Liver (tissue), 9 donors: ENCODE data around the gene ATP6AP1. TPM values are rescaled to one million over a fixed set of nuclear protein-coding genes. Genes with fewer than 3 reads are reported as not detected.
A peak's percentile ranks its signal among the peaks of the same experiment; 100 is the strongest.

Experiments used
- DNase-seq: peaks from one replicate; pipeline ENCODE4 v3.0.0-alpha.2; 2017; ENCODE audit warnings: low spot score
- H3K27ac ChIP-seq, 2 donors: one replicate each; pipeline ENCODE4 v1.7.0; 2013; ENCODE audit warnings: inconsistent platforms in 2 of 2, low read length in 2 of 2, control low read depth in 1 of 2, low read depth in 1 of 2, mild to moderate bottlenecking in 1 of 2
- H3K27me3 ChIP-seq, 4 donors: one replicate each; pipeline versions ENCODE4 v1.6.1 to v1.7.0; 2013; ENCODE audit warnings: low read length in 3 of 4, inconsistent platforms in 1 of 4, mild to moderate bottlenecking in 1 of 4, moderate library complexity in 1 of 4; ENCODE audit not compliant: control insufficient read depth in 4 of 4, insufficient read depth in 4 of 4
- H3K36me3 ChIP-seq, 4 donors: one replicate each; pipeline versions ENCODE4 v1.6.1 to v1.7.0; 2013; ENCODE audit warnings: low read length in 3 of 4, mild to moderate bottlenecking in 3 of 4, low read depth in 1 of 4, moderate library complexity in 1 of 4; ENCODE audit not compliant: control insufficient read depth in 4 of 4, insufficient read depth in 3 of 4
- H3K4me1 ChIP-seq, 4 donors: one replicate each; pipeline versions ENCODE4 v1.6.1 to v1.7.0; 2013; ENCODE audit warnings: low read length in 3 of 4, mild to moderate bottlenecking in 3 of 4, moderate library complexity in 1 of 4; ENCODE audit not compliant: control insufficient read depth in 4 of 4, insufficient read depth in 4 of 4
- H3K4me3 ChIP-seq, 3 donors: one replicate each; pipeline versions ENCODE4 v1.6.1 to v1.7.0; 2013; ENCODE audit warnings: low read length in 3 of 3, control low read depth in 1 of 3, low read depth in 1 of 3, mild to moderate bottlenecking in 1 of 3
- H3K9ac ChIP-seq, 2 donors: one replicate each; pipeline ENCODE4 v1.7.0; 2013; ENCODE audit warnings: low read length in 2 of 2, mild to moderate bottlenecking in 2 of 2, moderate library complexity in 2 of 2, control low read depth in 1 of 2, low read depth in 1 of 2
- H3K9me3 ChIP-seq, 4 donors: one replicate each; pipeline versions ENCODE4 v1.6.1 to v1.7.0; 2013; ENCODE audit warnings: low read length in 3 of 4; ENCODE audit not compliant: control insufficient read depth in 4 of 4
- ATF3 ChIP-seq: IDR thresholded peaks from 2 replicates; pipeline ENCODE4 v1.6.1; 2016; ENCODE audit warnings: antibody characterized with exemption
- EGR1 ChIP-seq, 2 donors: IDR thresholded peaks; 2 replicates each; pipeline ENCODE4 v1.6.1; 2016 to 2018; ENCODE audit warnings: antibody characterized with exemption in 2 of 2, low read depth in 2 of 2
- FOXA1 ChIP-seq: IDR thresholded peaks from 2 replicates; pipeline ENCODE4 v1.6.1; 2016; ENCODE audit warnings: antibody characterized with exemption
- FOXA2 ChIP-seq: IDR thresholded peaks from 2 replicates; pipeline ENCODE4 v1.6.1; 2016; ENCODE audit warnings: antibody characterized with exemption
- GABPA ChIP-seq, 2 donors: IDR thresholded peaks in 1 of 2; conservative IDR thresholded peaks in 1 of 2; 2 replicates each; pipeline ENCODE4 v1.6.1; 2016; ENCODE audit warnings: antibody characterized with exemption in 2 of 2, mild to moderate bottlenecking in 1 of 2, moderate library complexity in 1 of 2
- HNF4A ChIP-seq, 2 donors: conservative IDR thresholded peaks; 2 replicates each; pipeline ENCODE4 v1.6.1; 2016; ENCODE audit warnings: antibody characterized with exemption in 2 of 2, mild to moderate bottlenecking in 2 of 2
- HNF4G ChIP-seq: IDR thresholded peaks from 2 replicates; pipeline ENCODE4 v1.6.1; 2016; ENCODE audit warnings: antibody characterized with exemption
- JUND ChIP-seq, 2 donors: IDR thresholded peaks; 2 replicates each; pipeline ENCODE4 v1.6.1; 2016; ENCODE audit warnings: antibody characterized with exemption in 2 of 2
- NR2F2 ChIP-seq: IDR thresholded peaks from 2 replicates; pipeline ENCODE4 v1.6.1; 2016; ENCODE audit warnings: antibody characterized with exemption
- RAD21 ChIP-seq, 2 donors: IDR thresholded peaks; 2 replicates each; pipeline ENCODE4 v1.6.1; 2016; ENCODE audit warnings: antibody characterized with exemption in 2 of 2, mild to moderate bottlenecking in 2 of 2
- RXRA ChIP-seq, 2 donors: IDR thresholded peaks; 2 replicates each; pipeline ENCODE4 v1.6.1; 2017 to 2018; ENCODE audit warnings: antibody characterized with exemption in 2 of 2, mild to moderate bottlenecking in 1 of 2
- SP1 ChIP-seq: IDR thresholded peaks from 2 replicates; pipeline ENCODE4 v1.6.1; 2018; ENCODE audit warnings: antibody characterized with exemption, mild to moderate bottlenecking
- TAF1 ChIP-seq: conservative IDR thresholded peaks from 2 replicates; pipeline ENCODE4 v1.6.1; 2016; ENCODE audit warnings: antibody characterized with exemption, mild to moderate bottlenecking
- YY1 ChIP-seq: IDR thresholded peaks from 2 replicates; pipeline ENCODE4 v1.6.1; 2016; ENCODE audit warnings: antibody characterized with exemption, mild to moderate bottlenecking
- ZBTB33 ChIP-seq: IDR thresholded peaks from 2 replicates; pipeline ENCODE4 v1.6.1; 2016; ENCODE audit warnings: antibody characterized with exemption
- WGBS: extraction: QIAGEN DNeasy Blood & Tissue Kit; methylation state at CpG from one replicate; pipeline ENCODE4 v1.1.7; 2013; 5-methylcytosine and 5-hydroxymethylcytosine counted together
- polyA plus RNA-seq, 2 donors: library from polyadenylated mRNA; stranded (reverse) in 1 of 2; unstranded in 1 of 2; fragments of 200-250 nt in 1 of 2; fragments of >200 nt in 1 of 2; fragmentation: Nextera tagmentation in 1 of 2; extraction: Ambion mirVana in 1 of 2; gene quantifications; one replicate each; pipeline versions ENCODE4 v1.2.1 to v1.2.3, GENCODE V29; 2013 to 2015
- total RNA-seq, 2 donors: library from RNA; depleted of rRNA; stranded (reverse); fragments of >200 nt; gene quantifications; one replicate each; pipeline ENCODE4 v1.2.3, GENCODE V29; 2014
- TF ChIP-seq, protein P1 (sequence below): fragments of 150-350 bp; IDR thresholded peaks from 2 replicates; pipeline ENCODE4 v1.5.1; 2017; ENCODE audit warnings: improper control_type of control experiment, low read depth, low read length; ENCODE audit not compliant: missing input control
- TF ChIP-seq, protein P2 (sequence below): IDR thresholded peaks from 2 replicates; pipeline ENCODE4 v1.6.1; 2016; ENCODE audit warnings: antibody characterized with exemption
- TF ChIP-seq, protein P3 (sequence below): IDR thresholded peaks from 2 replicates; pipeline ENCODE4 v1.6.1; 2016; ENCODE audit warnings: antibody characterized with exemption, mild to moderate bottlenecking
- donor health status: healthy.
- donor health status: healthy.
- donor health status: healthy.
- donor health status: healthy.
- donor health status: healthy.

Gene ATP6AP1
- total and polyA plus RNA-seq, 4 donors: 35.2 to 43.3 (median 40.8) TPM

- Histone ChIP-seq H3K9me3 (no peaks in the 10 kb centered on the region), H3K27ac (peak overlapping the region in 1 of 2 donors; percentile 59), H3K4me3 (peak overlapping the region in 1 of 3 donors; percentile 23), H3K4me1 (peaks cover 2 to 11% (median 7%) of the 10 kb centered on the region in 4 donors), H3K27me3 (no peaks in the 10 kb centered on the region), H3K36me3 (peaks cover 0 to 2% (median 0%) of the 10 kb centered on the region in 4 donors), H3K9ac (no peak overlapping the region)
- 66% methylated on average over 10 of the region's 10 CpGs for WGBS
- DNase-seq: no peak
- TF ChIP-seq RAD21 (IDR thresholded peaks at IDR 0.05) (no peak), NR2F2 (no peak), GABPA (IDR thresholded peaks at IDR 0.05 in 1 of 2, conservative IDR thresholded peaks at IDR 0.05 in 1 of 2) (no peak), TAF1 (no peak), RXRA (IDR thresholded peaks at IDR 0.05) (no peak), FOXA1 (no peak), HNF4G (no peak), ATF3 (no peak), SP1 (no peak), EGR1 (IDR thresholded peaks at IDR 0.05; ENCODE audit: low read depth in 2 of 2) (no peak), YY1 (no peak), HNF4A (conservative IDR thresholded peaks at IDR 0.05) (no peak)
- TF ChIP-seq, protein P1, sequence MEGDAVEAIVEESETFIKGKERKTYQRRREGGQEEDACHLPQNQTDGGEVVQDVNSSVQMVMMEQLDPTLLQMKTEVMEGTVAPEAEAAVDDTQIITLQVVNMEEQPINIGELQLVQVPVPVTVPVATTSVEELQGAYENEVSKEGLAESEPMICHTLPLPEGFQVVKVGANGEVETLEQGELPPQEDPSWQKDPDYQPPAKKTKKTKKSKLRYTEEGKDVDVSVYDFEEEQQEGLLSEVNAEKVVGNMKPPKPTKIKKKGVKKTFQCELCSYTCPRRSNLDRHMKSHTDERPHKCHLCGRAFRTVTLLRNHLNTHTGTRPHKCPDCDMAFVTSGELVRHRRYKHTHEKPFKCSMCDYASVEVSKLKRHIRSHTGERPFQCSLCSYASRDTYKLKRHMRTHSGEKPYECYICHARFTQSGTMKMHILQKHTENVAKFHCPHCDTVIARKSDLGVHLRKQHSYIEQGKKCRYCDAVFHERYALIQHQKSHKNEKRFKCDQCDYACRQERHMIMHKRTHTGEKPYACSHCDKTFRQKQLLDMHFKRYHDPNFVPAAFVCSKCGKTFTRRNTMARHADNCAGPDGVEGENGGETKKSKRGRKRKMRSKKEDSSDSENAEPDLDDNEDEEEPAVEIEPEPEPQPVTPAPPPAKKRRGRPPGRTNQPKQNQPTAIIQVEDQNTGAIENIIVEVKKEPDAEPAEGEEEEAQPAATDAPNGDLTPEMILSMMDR: no peak
Observed at GRCh38 chrX:154408659-154409221, 19.7 kb upstream of the ATP6AP1 start.

GRCh38 chrX:154409222-154409871 lies 19.1 kb upstream of the ATP6AP1 start, which contains the start of gene DNASE1L1:
TSS of gene DNASE1L1 (minus strand) at chrX:154409254. CDS start at chrX:154405568, 3,686 bp downstream.
- no peak within 1 kb of the TSS for H3K9ac ChIP-seq
- H3K36me3 ChIP-seq: peaks cover 0 to 2% (median 0%) of the 10 kb centered on the region in 4 donors
- no peaks in the 10 kb centered on the region for H3K27me3 ChIP-seq
- TF ChIP-seq FOXA1: no peak
- TF ChIP-seq, protein P2, sequence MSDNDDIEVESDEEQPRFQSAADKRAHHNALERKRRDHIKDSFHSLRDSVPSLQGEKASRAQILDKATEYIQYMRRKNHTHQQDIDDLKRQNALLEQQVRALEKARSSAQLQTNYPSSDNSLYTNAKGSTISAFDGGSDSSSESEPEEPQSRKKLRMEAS: no peak
- no peak for TF ChIP-seq EGR1 (IDR thresholded peaks at IDR 0.05; ENCODE audit: low read depth in 2 of 2)
- TF ChIP-seq, protein P3, sequence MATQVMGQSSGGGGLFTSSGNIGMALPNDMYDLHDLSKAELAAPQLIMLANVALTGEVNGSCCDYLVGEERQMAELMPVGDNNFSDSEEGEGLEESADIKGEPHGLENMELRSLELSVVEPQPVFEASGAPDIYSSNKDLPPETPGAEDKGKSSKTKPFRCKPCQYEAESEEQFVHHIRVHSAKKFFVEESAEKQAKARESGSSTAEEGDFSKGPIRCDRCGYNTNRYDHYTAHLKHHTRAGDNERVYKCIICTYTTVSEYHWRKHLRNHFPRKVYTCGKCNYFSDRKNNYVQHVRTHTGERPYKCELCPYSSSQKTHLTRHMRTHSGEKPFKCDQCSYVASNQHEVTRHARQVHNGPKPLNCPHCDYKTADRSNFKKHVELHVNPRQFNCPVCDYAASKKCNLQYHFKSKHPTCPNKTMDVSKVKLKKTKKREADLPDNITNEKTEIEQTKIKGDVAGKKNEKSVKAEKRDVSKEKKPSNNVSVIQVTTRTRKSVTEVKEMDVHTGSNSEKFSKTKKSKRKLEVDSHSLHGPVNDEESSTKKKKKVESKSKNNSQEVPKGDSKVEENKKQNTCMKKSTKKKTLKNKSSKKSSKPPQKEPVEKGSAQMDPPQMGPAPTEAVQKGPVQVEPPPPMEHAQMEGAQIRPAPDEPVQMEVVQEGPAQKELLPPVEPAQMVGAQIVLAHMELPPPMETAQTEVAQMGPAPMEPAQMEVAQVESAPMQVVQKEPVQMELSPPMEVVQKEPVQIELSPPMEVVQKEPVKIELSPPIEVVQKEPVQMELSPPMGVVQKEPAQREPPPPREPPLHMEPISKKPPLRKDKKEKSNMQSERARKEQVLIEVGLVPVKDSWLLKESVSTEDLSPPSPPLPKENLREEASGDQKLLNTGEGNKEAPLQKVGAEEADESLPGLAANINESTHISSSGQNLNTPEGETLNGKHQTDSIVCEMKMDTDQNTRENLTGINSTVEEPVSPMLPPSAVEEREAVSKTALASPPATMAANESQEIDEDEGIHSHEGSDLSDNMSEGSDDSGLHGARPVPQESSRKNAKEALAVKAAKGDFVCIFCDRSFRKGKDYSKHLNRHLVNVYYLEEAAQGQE: no peak
- TF ChIP-seq RXRA (IDR thresholded peaks at IDR 0.05): no peak
- no peak for TF ChIP-seq HNF4G
- TF ChIP-seq, protein P1: no peak
- TF ChIP-seq ATF3: no peak
- TF ChIP-seq RAD21 (IDR thresholded peaks at IDR 0.05): no peak
- no peak for TF ChIP-seq SP1
- no peak for TF ChIP-seq GABPA (IDR thresholded peaks at IDR 0.05 in 1 of 2, conservative IDR thresholded peaks at IDR 0.05 in 1 of 2)
- TF ChIP-seq NR2F2: no peak
- TF ChIP-seq FOXA2: no peak
- TF ChIP-seq HNF4A (conservative IDR thresholded peaks at IDR 0.05): no peak
- TF ChIP-seq ZBTB33: no peak
- no peak for TF ChIP-seq JUND (IDR thresholded peaks at IDR 0.05)
- no peak for TF ChIP-seq TAF1
- TF ChIP-seq YY1: no peak
- peaks cover 2 to 11% (median 7%) of the 10 kb centered on the region in 4 donors for H3K4me1 ChIP-seq
- peak; percentile 75 for DNase-seq
- peak within 1 kb of the TSS; percentile 48 to 59 for H3K27ac ChIP-seq
- no peaks in the 10 kb centered on the region for H3K9me3 ChIP-seq
- 65% methylated on average over 26 of the region's 26 CpGs for WGBS
- peak within 1 kb of the TSS in 1 of 3 donors; percentile 23 for H3K4me3 ChIP-seq
